Activated CD4-positive, alpha-beta memory T cell treated with anti-CD3 and anti-CD28 coated beads, Interleukin-2, amount 10 ng/mL, durations not matched to agents 7 days and 5 days (primary cell): ENCODE data around the gene NCK2. TPM values are rescaled to one million over a fixed set of nuclear protein-coding genes. Genes with fewer than 3 reads are reported as not detected.
A peak's percentile ranks its signal among the peaks of the same experiment; 100 is the strongest.
"Not testable (repeated sequence)": the region's sequence is repeated elsewhere in the genome, so short reads cannot be mapped to it uniquely, and the experiment has no call there.

ENCODE experiments used
- CTCF ChIA-PET: fragments of 350-600 bp; sonication (Branson Sonifier 250); formaldehyde crosslinking; loops from one replicate; lab custom pipeline; 2021; ENCODE audit warnings: antibody characterized with exemption, inconsistent platforms; lab: Charles Lee
- POLR2A ChIA-PET: fragments of 350-600 bp; sonication (Branson Sonifier 250); formaldehyde crosslinking; loops from one replicate; lab custom pipeline; 2021; ENCODE audit warnings: antibody characterized with exemption; lab: Charles Lee
- DNase-seq: peaks from one replicate; pipeline ENCODE4 v3.0.0-alpha.2; 2020
- H3K27ac Mint-ChIP-seq: one replicate; pipeline ENCODE4 v1.8.0; 2021; ENCODE audit warnings: mild to moderate bottlenecking, mixed read lengths
- H3K27me3 Mint-ChIP-seq: one replicate; pipeline ENCODE4 v1.8.0; 2021; ENCODE audit warnings: mixed read lengths
- H3K36me3 Mint-ChIP-seq: one replicate; pipeline ENCODE4 v1.8.0; 2021; ENCODE audit warnings: low read depth, mixed read lengths
- H3K4me1 Mint-ChIP-seq: one replicate; pipeline ENCODE4 v1.8.0; 2021; ENCODE audit warnings: mixed read lengths
- H3K4me3 Mint-ChIP-seq: one replicate; pipeline ENCODE4 v1.8.0; 2021; ENCODE audit warnings: mild to moderate bottlenecking, mixed read lengths
- H3K9me3 Mint-ChIP-seq: one replicate; pipeline ENCODE4 v1.8.0; 2021; ENCODE audit warnings: mixed read lengths
- total RNA-seq, 2 experiments: library from RNA; stranded (reverse); gene quantifications; one replicate each; pipeline ENCODE4 v1.2.3, GENCODE V29; 2021

Gene NCK2
- total RNA-seq, 2 experiments from 2014 or later, result 70.8 to 75.9 TPM

DNA sequence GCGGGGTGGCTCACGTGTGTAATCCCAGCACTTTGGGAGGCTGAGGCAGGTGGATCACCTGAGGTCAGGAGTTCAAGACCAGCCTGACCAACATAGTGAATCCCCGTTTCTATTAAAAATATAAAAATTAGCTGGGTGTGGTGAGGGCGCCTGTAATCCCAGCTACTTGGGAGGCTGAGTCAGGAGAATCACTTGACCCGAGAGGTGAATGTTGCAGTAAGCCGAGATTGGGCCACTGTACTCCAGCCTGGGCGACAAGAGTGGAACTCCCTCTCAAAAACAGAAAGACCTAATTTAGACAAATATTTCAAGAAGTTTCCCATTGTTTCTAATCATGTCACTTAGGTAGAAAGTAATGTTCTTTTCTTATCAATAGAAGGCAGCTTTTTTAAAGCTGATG lies 26.6 kb downstream of the NCK2 start:
- H3K4me3 Mint-ChIP-seq, H3K27me3 Mint-ChIP-seq, H3K9me3 Mint-ChIP-seq, CTCF ChIA-PET: not testable (repeated sequence)
- POLR2A ChIA-PET, result interaction anchor here (0.8 to 1.8 kb wide), 10 partner anchors 9 to 107 kb away, joined by 3 to 8 read pairs (median 4); partner anchors contain the start of gene NCK2
- Mint-ChIP-seq H3K4me1 (peaks cover 95% of the 10 kb centered on the region), H3K36me3 (peaks cover 68% of the 10 kb centered on the region), H3K27ac (peak overlapping the region; percentile 53)
- DNase-seq, result peak; percentile 1

DNA sequence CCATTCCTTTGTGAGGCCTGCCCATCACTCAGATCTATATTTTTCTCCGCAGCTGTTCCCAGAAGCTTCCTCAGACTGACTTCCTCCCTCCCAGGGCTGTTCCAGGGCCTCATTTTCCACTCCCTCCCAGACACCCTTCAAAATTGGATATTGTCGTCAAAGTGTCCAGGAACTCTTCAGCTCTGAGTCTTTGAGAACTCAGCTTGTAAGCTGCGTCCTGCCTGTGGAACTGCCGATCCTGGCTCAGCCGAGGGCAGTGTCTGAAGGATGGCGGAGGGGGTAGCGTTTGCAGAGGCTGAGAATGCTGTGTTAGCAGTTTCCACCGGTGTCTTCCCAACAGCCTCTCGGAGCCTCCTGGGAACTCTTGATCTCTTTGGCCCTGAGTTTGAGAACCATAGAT lies 27.1 kb downstream of the NCK2 start:
- H3K4me1 Mint-ChIP-seq, result peaks cover 95% of the 10 kb centered on the region
- H3K9me3 Mint-ChIP-seq, result no peaks in the 10 kb centered on the region
- CTCF ChIA-PET, result no interaction called here
- H3K27ac Mint-ChIP-seq, result peak overlapping the region; percentile 59
- POLR2A ChIA-PET, result interaction anchor here (0.8 to 1.8 kb wide), 10 partner anchors 10 to 106 kb away, joined by 3 to 8 read pairs (median 4); partner anchors contain the start of gene NCK2
- no peaks in the 10 kb centered on the region for H3K27me3 Mint-ChIP-seq
- peaks cover 66% of the 10 kb centered on the region for H3K36me3 Mint-ChIP-seq
- peak; percentile 11 for DNase-seq
- H3K4me3 Mint-ChIP-seq, result no peak overlapping the region

DNA sequence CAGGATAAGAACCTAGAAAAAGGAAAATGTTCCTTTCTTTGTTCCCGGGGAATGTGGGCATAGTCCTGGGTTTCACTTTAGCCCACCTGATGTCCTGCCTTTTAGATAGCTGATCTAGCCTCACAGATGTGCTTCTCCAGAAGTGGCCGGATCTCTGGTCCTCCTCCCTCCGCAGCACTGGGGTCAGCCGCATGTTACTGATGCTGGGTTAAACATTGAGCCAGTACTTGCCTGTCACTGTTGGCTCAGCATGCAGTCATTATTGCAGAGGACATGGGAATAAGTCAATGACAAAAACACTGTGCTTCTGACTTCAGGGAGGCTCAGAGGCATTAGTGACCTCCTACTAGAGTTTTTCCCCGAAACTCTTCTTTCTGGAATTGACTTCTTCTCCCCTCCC lies 27.6 kb downstream of the NCK2 start:
- no peaks in the 10 kb centered on the region for H3K27me3 Mint-ChIP-seq
- H3K9me3 Mint-ChIP-seq, result no peaks in the 10 kb centered on the region
- CTCF ChIA-PET, result interaction anchor here (1.0 kb wide), 1 partner anchor 25 kb away, joined by 4 read pairs; no protein-coding TSS in a partner anchor
- peaks cover 95% of the 10 kb centered on the region for H3K4me1 Mint-ChIP-seq
- H3K27ac Mint-ChIP-seq, result peak overlapping the region; percentile 36
- POLR2A ChIA-PET, result interaction anchor here (0.9 to 1.8 kb wide), 6 partner anchors 10 to 32 kb away, joined by 3 to 8 read pairs (median 4); no protein-coding TSS in a partner anchor
- no peak overlapping the region for H3K4me3 Mint-ChIP-seq
- DNase-seq, result peak; percentile 12
- H3K36me3 Mint-ChIP-seq, result peaks cover 66% of the 10 kb centered on the region

DNA sequence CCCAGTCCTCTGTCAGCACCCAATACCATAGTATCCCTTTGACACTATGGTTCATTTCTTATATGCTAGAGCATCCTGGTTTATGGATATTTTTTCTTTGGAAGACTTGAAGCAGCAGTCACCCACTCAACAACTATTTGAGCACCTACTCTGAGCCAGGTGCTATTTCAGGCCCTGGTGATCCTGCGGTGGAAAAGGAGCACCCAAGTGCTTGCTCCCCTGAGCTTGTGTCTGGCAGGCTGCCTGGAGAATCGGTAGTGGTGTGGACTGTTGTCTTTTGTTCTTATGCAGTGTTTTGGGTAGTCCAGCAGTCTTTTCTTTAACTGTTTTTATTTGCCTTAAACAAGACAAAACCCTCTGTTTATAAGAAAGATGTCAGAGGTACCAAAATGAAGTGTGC lies 28.9 kb downstream of the NCK2 start:
- CTCF ChIA-PET, result no interaction called here
- peaks cover 65% of the 10 kb centered on the region for H3K36me3 Mint-ChIP-seq
- peaks cover 95% of the 10 kb centered on the region for H3K4me1 Mint-ChIP-seq
- no peaks in the 10 kb centered on the region for H3K27me3 Mint-ChIP-seq
- peak overlapping the region; percentile 92 for H3K27ac Mint-ChIP-seq
- H3K4me3 Mint-ChIP-seq, result no peak overlapping the region
- H3K9me3 Mint-ChIP-seq, result no peaks in the 10 kb centered on the region
- POLR2A ChIA-PET, result interaction anchor here (0.9 to 4.9 kb wide), 5 partner anchors 9 to 27 kb away, joined by 3 to 49 read pairs (median 3); no protein-coding TSS in a partner anchor
- DNase-seq, result peak; percentile 3

DNA sequence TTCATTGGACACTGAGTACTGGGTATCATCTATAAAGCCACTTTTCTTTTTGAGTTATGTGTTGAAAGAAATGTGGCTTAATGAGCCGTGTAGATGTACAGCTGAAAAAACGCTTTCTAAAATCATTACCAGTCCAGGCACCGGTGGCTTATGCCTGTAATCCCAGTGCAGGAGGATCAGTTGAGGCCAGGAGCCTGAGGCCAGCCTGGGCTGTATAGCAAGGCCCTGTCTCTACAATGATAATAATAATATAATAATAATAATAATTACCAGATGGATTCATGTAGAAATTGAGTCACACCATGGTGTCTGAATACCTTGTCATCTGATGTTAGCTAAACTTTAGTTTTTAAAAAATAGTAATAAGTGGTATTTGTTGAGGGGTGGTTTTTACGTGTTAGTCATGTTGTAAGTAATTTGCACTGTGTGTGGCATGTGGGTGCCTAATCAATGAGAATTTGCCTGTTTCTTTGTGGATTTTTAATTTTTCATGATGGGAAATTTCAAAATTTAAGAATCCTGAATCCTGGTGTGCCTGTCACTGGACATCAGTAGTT lies 30.1 kb downstream of the NCK2 start:
- peak overlapping the region; percentile 45 for H3K4me3 Mint-ChIP-seq
- H3K36me3 Mint-ChIP-seq, result peaks cover 54% of the 10 kb centered on the region
- no peaks in the 10 kb centered on the region for H3K9me3 Mint-ChIP-seq
- peak overlapping the region; percentile 92 for H3K27ac Mint-ChIP-seq
- no peaks in the 10 kb centered on the region for H3K27me3 Mint-ChIP-seq
- DNase-seq, result no peak
- ChIA-PET CTCF (interaction anchor here (1.1 to 5.9 kb wide), 3 partner anchors 14 to 198 kb away, joined by 4 to 71 read pairs (median 6); no protein-coding TSS in a partner anchor), POLR2A (interaction anchor here (0.9 to 5.6 kb wide), 6 partner anchors 11 to 28 kb away, joined by 4 to 49 read pairs (median 32); no protein-coding TSS in a partner anchor)
- H3K4me1 Mint-ChIP-seq, result peaks cover 91% of the 10 kb centered on the region

DNA sequence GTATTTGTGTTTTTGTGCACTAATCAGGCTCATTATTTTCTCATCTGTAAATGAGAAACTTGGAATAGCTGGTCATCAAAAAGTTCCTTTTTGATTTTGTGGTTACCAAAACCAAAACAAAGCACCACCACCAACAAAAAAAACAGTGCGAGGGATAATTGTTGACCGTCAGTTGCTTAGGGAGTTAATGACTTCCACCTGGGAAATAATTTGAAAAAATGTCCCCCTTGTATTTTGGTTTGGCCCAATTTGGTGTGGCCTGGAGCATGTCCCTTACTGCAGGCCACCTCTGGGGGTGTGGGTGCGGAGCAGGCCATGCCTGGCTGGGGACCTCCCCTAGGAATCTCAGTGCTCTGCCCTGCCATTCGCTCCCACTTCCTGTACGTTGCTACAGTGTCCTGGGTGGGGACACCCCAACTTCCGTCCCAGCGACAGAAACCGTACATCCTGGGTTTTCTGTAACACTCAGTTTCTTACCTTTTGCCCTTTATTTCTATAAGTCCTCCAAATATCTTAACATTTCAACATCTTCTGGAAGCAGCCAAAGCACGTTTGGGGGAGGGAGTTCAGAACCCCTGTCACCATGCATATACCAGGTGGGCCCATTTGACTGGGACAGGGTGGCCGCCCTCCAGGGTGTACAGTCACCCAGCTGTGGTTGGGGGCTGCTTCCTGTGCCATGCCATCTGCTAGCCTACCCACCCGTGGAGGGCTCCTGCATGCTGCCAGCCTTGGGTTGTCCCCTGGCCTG lies 31.3 kb downstream of the NCK2 start:
- Mint-ChIP-seq H3K27ac (peak overlapping the region; percentile 92), H3K4me3 (peak overlapping the region; percentile 69), H3K36me3 (peaks cover 58% of the 10 kb centered on the region), H3K27me3 (no peaks in the 10 kb centered on the region), H3K9me3 (no peaks in the 10 kb centered on the region), H3K4me1 (peaks cover 92% of the 10 kb centered on the region)
- ChIA-PET POLR2A (interaction anchor here (0.9 to 5.6 kb wide), 13 partner anchors 9 to 318 kb away, joined by 3 to 49 read pairs (median 8); no protein-coding TSS in a partner anchor), CTCF (interaction anchor here (1.1 to 5.9 kb wide), 3 partner anchors 12 to 199 kb away, joined by 4 to 71 read pairs (median 6); no protein-coding TSS in a partner anchor)
- DNase-seq, result peak; percentile 50

DNA sequence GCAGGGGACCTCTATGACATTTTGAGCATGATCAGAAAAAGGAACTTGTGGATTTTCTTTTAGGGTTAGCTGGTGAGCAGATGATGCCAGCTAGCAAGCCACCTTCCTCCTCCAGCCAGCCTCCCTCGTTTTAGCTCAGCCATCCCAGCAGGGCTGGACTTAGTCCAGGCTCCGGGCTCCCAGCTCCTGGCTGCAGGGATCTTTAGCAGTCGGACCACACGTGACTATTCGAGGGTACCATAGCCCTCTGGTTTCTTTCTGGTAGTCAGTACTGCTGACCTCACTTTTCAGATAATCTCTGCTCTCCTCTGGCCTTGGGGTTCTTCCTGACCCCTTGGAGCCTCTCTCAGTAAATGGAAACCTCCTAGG lies 31.8 kb downstream of the NCK2 start:
- Mint-ChIP-seq H3K4me1 (peaks cover 94% of the 10 kb centered on the region), H3K27me3 (no peaks in the 10 kb centered on the region), H3K4me3 (peak overlapping the region; percentile 69), H3K27ac (peak overlapping the region; percentile 92), H3K36me3 (peaks cover 62% of the 10 kb centered on the region), H3K9me3 (no peaks in the 10 kb centered on the region)
- ChIA-PET POLR2A (interaction anchor here (0.8 to 5.6 kb wide), 14 partner anchors 9 to 318 kb away, joined by 3 to 49 read pairs (median 6); no protein-coding TSS in a partner anchor), CTCF (interaction anchor here (1.5 to 5.9 kb wide), 2 partner anchors 12 to 200 kb away, joined by 6 to 71 read pairs; no protein-coding TSS in a partner anchor)
- no peak for DNase-seq

DNA sequence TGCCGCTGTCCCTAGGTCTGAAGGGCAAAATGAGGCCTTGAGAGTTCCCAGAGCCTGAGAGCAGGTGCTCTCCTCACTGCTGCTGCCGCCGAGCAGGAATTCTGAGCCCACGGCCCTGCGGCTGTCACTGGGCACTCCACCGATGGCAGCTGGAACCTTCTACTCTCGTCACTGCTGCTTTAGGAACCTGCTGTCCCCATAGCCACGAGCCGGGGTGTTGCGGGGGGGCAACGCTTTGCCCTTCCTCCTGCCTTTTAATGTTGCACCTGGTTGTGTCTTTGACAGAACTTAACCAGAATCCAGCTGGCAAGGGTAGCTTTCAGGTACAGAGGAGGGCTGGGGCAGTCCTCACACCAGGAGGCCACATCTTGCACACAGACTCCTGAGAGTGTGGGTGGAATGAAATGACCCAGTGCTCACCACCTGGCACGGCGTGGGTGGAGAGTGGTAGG lies 32.3 kb downstream of the NCK2 start:
- CTCF ChIA-PET, result interaction anchor here (0.8 to 5.9 kb wide), 6 partner anchors 11 to 201 kb away, joined by 4 to 71 read pairs (median 6); no protein-coding TSS in a partner anchor
- Mint-ChIP-seq H3K36me3 (peaks cover 67% of the 10 kb centered on the region), H3K4me3 (no peak overlapping the region), H3K9me3 (no peaks in the 10 kb centered on the region), H3K4me1 (peaks cover 94% of the 10 kb centered on the region), H3K27ac (peak overlapping the region; percentile 92), H3K27me3 (no peaks in the 10 kb centered on the region)
- POLR2A ChIA-PET, result interaction anchor here (0.8 to 5.6 kb wide), 19 partner anchors 8 to 317 kb away, joined by 3 to 49 read pairs (median 5); no protein-coding TSS in a partner anchor
- no peak for DNase-seq

DNA sequence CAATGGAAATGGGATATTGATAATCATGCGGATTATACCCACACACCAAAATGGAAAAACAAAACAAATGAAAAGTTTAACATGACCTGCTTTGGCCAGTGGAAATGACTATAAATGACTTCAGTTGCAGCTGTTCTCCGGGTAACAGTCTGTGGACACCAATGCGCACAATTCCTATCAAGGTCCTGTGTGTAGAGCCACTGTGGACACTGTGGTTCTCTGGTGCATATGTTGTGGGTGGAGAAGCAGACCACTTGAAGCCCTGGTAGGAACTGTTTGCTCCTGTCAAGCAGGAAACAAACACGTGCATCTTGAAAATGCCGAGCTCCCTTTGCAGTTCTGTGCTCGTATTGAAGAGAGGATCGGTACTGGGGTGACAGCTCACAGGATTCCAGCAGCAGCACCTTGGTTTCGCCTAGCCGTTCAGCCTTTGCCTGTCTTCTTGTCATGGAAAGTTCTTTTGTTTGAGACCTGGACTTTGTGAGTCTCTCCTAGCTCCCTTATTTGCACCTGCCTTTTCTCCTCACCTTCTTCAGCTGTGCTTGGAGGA lies 32.9 kb downstream of the NCK2 start:
- ChIA-PET CTCF (interaction anchor here (0.8 to 5.9 kb wide), 6 partner anchors 11 to 201 kb away, joined by 4 to 71 read pairs (median 6); no protein-coding TSS in a partner anchor), POLR2A (interaction anchor here (0.7 to 5.6 kb wide), 20 partner anchors 8 to 317 kb away, joined by 3 to 49 read pairs (median 5); no protein-coding TSS in a partner anchor)
- H3K36me3 Mint-ChIP-seq, result peaks cover 69% of the 10 kb centered on the region
- H3K27ac Mint-ChIP-seq, result peak overlapping the region; percentile 92
- H3K9me3 Mint-ChIP-seq, result no peaks in the 10 kb centered on the region
- peaks cover 94% of the 10 kb centered on the region for H3K4me1 Mint-ChIP-seq
- H3K27me3 Mint-ChIP-seq, result no peaks in the 10 kb centered on the region
- no peak for DNase-seq
- no peak overlapping the region for H3K4me3 Mint-ChIP-seq

DNA sequence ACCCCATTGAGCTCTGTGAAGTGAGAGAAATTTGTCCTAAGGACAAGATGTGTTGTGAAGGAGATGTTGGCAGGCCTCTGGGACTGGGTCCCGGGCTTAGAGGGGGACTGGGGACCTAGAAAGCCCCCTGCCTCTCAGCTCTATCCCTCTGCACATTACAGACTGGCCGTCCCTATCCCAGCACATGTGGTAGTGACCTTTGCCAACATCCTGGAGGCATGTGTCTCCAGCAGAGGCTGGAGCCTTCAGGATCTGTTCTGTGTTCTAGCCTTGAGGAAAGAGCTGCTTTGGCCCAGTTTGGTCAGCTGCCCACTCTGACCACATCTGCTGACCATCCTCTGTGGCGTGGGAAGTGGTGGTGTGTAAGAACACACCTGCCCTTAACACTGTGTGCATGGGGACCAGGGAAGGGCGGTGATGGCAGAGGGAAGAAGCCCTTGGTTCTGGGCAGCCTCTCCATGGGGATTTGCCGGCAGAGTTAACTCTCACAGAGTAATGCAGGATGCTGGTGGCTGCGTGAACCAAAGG lies 33.4 kb downstream of the NCK2 start:
- H3K36me3 Mint-ChIP-seq, result peaks cover 64% of the 10 kb centered on the region
- POLR2A ChIA-PET, result interaction anchor here (0.7 to 5.6 kb wide), 15 partner anchors 9 to 316 kb away, joined by 3 to 49 read pairs (median 5); no protein-coding TSS in a partner anchor
- CTCF ChIA-PET, result interaction anchor here (0.8 to 5.9 kb wide), 8 partner anchors 10 to 203 kb away, joined by 3 to 71 read pairs (median 5); no protein-coding TSS in a partner anchor
- no peaks in the 10 kb centered on the region for H3K27me3 Mint-ChIP-seq
- peaks cover 94% of the 10 kb centered on the region for H3K4me1 Mint-ChIP-seq
- no peak for DNase-seq
- no peak overlapping the region for H3K4me3 Mint-ChIP-seq
- H3K9me3 Mint-ChIP-seq, result no peaks in the 10 kb centered on the region
- peak overlapping the region; percentile 92 for H3K27ac Mint-ChIP-seq

DNA sequence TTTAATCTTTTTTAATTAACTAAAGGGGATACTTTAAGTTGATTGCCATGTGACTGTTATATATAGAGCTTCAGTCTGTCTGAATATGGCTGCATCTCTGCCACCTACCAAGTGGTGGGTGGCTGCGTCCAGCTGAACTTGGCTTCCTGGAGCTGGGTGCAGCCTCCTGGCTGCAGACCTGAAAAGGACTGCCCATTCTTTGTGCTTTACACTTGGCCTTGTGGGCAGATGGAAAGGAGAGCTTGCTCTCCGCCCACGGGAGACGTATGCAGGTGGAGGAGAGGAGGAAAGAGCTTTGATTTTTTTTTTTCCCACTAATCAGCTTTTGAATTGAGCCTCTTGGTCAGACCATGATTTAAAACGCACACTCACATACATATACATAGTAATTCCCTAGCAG lies 34.7 kb downstream of the NCK2 start:
- Mint-ChIP-seq H3K27me3 (no peaks in the 10 kb centered on the region), H3K27ac (no peak overlapping the region), H3K4me1 (peaks cover 94% of the 10 kb centered on the region), H3K9me3 (no peaks in the 10 kb centered on the region), H3K36me3 (peaks cover 58% of the 10 kb centered on the region), H3K4me3 (no peak overlapping the region)
- CTCF ChIA-PET, result interaction anchor here (0.7 to 5.9 kb wide), 6 partner anchors 9 to 267 kb away, joined by 3 to 71 read pairs (median 3); no protein-coding TSS in a partner anchor
- no peak for DNase-seq
- POLR2A ChIA-PET, result interaction anchor here (0.7 to 5.6 kb wide), 7 partner anchors 8 to 33 kb away, joined by 4 to 40 read pairs (median 7); no protein-coding TSS in a partner anchor
